ENCODE results near the gene TFE3.

TFE3 gene, protein sequence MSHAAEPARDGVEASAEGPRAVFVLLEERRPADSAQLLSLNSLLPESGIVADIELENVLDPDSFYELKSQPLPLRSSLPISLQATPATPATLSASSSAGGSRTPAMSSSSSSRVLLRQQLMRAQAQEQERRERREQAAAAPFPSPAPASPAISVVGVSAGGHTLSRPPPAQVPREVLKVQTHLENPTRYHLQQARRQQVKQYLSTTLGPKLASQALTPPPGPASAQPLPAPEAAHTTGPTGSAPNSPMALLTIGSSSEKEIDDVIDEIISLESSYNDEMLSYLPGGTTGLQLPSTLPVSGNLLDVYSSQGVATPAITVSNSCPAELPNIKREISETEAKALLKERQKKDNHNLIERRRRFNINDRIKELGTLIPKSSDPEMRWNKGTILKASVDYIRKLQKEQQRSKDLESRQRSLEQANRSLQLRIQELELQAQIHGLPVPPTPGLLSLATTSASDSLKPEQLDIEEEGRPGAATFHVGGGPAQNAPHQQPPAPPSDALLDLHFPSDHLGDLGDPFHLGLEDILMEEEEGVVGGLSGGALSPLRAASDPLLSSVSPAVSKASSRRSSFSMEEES

DNA sequence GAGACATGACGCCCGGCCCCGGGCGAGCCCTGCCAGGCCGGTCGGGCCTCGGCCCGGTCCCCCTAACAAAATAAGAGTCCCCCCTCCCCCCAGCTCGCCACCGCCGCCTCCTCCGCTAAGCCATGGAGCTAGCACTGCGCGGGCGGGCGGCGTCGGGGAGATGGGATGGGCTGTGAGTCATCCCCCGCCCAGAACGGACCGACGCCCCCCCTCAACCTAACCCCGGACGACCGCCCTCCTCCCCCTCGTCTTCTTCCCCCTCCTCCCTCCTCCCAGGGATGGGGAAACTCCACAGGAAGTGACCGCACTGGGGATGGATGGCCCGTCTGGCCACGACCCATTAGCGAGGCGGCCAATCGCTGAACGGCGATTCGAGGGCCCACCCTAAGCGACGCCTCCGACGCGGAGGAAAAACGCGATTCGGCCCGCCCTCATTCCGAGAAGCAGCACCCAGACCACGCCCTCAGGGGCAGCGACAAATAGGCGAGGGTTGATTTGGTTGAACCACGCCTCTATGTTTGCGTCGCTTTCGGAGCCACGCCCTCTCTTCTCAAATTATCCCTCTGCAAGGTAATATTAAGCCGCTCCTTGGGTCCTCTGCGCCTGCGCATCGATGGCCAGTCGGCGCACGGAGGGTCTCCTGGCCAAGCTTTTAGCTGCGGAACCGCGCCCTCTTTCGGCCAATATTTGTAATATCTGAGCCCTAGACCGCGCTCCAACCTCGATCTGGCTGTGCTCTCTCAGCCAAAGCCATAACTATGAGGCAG is at the start of gene TFE3:
Gene TFE3 (minus strand): TSS at position 138 of the 767 bp plus-strand sequence. CDS start 131 bp downstream, at position 7.
- peak; percentile 98 for DNase-seq (ENCODE audit: low spot score)

GRCh38 chrX:49089553-49089952 is 46.4 kb upstream of the TFE3 start:
- no peak for DNase-seq (ENCODE audit: low spot score)

GRCh38 chrX:49082271-49082871 is 39.2 kb upstream of the TFE3 start:
- no peak for DNase-seq (ENCODE audit: low spot score)

DNA sequence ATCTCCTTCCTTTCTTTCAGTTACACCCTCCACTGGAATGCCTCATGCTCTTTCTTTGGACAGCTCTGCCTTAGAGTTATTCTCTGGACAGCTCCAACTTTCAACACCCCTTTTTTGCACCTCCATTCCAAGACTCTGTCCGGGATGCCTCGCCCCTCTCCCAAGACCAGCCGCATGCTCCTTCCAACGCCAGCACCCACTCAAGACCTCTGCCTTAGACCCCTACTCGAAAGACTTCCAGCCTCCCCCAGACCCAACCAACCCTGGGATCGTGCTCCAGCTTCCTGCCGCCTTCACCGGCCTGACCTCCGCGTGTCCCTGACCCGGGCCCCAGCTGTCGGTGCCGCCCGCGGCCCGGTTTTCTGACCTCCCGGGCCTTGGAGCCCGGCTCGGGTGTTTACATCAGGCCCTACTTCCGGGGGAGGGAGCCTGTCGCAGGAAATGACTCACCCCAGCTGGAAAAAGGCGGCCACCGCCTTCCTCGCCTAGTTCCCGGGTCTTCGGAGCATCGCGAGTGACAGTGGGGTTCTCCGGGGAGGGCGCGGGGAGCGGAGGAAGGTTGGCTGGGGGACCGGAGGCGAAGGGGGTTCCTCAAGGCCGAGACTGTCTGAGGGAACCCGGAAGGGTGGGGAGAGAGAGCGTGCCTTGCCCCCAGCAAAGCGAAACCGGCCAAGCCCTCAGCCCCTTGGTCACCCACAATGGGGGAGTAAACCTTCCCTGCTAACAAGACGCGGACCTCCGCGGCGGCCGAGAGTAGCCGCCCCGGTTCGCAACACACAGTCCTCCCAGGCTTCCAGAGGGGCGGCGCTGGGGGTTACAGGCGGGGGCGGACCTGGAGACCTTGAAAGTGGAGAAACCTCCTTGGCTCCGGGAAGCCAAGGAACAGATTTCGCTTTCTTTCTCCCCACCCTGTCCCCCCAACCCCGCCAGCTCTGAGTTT is 36.6 kb upstream of the TFE3 start, which contains the start of gene WDR45:
Gene WDR45 (minus strand): TSS at position 399 of the 940 bp plus-strand sequence. CDS start 1,792 bp downstream, outside the sequence.
- DNase-seq (ENCODE audit: low spot score) = peak; percentile 75

GRCh38 chrX:49077941-49078340 is 34.8 kb upstream of the TFE3 start:
- peak; percentile 70 for DNase-seq (ENCODE audit: low spot score)

GRCh38 chrX:49075347-49075746 is 32.2 kb upstream of the TFE3 start:
- no peak for DNase-seq (ENCODE audit: low spot score)

DNA sequence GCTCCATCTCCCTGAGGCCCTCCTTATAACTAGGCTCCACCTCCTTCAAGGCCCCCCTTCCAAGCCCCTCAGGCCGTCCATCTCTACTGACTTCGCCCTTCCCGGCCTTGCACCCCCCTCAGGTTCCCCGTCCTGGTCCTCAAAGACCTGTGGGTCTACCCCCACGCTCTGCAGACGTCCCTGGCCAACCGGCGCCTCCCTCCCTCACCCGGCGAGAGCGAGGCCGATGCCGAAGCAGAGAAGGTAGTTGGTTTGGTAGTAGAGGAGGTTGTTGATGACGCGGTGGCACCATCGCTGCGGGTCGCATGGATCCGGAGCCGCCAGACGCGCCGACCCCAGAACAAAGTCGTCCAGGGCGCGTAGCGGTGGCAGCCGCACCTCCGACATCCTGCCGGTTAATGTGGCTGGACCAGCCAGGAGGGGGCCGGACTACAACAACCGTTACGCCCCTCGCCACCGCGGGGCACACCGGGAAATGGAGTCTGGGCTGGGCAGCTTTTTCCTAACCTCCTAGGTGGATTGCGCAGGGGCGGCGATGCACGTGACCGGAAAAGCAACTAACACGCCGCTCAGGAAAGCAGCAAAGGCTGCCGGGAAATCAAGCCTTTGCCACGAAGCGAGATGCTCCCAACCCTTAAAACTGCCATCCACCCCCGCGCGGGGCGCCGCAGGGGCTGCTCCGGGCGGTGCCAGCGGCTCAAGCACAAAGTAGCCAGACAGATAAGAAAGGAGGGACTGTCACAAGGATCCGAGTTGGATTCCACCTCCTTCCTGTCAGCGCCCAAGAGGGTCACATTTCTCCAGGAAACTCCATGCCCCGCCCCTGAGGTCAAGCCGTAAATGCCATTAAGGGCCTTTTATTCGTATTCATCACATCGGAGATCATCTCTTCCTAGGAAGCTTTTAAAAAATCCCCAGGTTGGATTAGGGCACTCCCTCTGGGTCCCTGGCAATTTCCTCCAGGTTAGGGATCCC is 30.7 kb upstream of the TFE3 start, which contains the start of gene PRAF2:
Gene PRAF2 (minus strand): TSS at position 402 of the 975 bp plus-strand sequence. CDS start 15 bp downstream, at position 387.
- peak; percentile 90 for DNase-seq (ENCODE audit: low spot score)

DNA sequence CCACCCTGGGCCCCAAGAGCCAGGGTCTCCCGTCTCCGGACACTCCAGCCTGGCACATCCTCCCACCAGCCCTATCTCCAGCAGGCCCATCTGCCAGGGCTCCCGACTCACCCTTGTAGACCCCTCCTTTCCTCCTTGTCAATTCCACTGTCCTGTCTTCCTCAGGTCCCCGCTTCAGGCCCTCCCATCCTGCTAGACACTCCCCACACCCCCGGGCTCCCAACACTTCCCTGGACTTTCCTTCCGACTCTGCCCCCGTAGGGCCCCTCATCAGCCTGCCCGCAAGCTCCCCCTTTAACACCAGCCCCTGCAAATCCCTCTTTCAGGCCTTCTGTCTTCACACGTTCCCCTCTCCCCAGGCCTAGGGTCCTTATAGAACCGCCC is 29.5 kb upstream of the TFE3 start:
- DNase-seq (ENCODE audit: low spot score) = no peak

- peak; percentile 71 for DNase-seq (ENCODE audit: low spot score)
Measured at GRCh38 chrX:49071877-49072711, 28.9 kb upstream of the TFE3 start.

GRCh38 chrX:49070988-49071387 is 27.8 kb upstream of the TFE3 start:
- DNase-seq (ENCODE audit: low spot score) = no peak

DNA sequence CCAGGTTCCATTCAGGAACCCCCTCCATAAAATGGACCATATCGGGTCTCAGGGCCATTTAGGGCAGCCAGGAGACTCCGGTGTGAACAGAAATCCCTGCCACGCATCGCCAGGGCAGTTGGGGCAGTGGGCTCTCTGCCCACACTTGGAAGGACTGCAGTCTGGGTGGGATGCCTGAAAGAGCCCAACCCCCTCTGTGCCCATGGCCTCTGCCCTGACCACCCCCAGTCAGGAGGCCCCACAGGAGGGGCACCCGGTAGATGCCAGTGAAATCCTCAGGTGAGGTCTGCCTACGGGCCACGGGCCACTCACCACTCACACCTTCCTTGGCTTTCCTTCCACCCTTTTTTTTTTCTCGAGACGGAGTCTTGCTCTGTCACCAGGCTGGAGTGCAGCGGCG is 25.9 kb upstream of the TFE3 start:
- DNase-seq (ENCODE audit: low spot score) = no peak

- no peak for DNase-seq (ENCODE audit: low spot score)
Measured at GRCh38 chrX:49067285-49068120, 24.3 kb upstream of the TFE3 start.

GRCh38 chrX:49066690-49067089 is 23.5 kb upstream of the TFE3 start:
- DNase-seq (ENCODE audit: low spot score) = no peak

- no peak for DNase-seq (ENCODE audit: low spot score)
Measured at GRCh38 chrX:49066278-49066677, 23.1 kb upstream of the TFE3 start.

DNA sequence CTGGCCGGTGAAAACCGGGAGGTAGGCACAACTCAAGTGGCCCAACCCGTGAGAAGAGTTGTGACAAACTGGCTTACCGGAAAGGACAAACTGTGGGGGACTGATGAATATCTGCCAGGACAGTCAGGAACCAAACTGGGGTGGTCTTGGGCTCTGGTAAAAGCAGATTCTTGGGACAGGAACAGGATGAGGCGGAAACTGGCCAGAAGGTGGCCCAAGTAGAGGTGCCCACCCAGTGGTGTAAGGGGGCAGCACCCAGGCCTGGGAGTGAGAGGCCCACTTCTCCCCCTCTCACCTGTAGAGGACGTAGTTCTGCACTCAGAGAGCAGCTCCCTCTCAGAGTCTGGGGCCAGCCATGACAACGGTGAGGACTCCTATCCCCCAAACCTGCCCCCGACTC is 21.6 kb upstream of the TFE3 start:
- DNase-seq (ENCODE audit: low spot score) = no peak

GRCh38 chrX:49064303-49064702 is 21.1 kb upstream of the TFE3 start:
- no peak for DNase-seq (ENCODE audit: low spot score)

- no peak for DNase-seq (ENCODE audit: low spot score)
Measured at GRCh38 chrX:49063715-49064114, 20.6 kb upstream of the TFE3 start.

DNA sequence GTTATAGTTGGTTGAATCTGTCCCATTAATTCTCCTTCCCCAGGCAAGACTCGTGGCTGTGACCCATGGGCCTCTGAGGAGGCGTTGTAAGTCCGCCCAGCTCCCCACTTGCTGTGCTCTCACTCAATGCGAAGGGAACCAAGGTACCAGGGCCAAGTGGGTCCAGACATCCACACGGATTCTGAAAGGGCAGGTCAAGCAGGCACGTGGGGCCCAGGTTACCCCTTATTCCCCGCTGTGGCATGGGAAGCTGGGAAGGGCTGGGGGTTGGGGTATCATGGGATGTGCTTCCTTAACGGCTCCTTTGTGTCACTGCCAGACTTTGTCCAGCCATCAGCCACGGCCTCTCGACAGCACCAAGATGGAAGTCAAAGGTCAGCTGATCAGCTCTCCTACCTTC is 18.8 kb upstream of the TFE3 start:
- DNase-seq (ENCODE audit: low spot score) = no peak
